ENCODE results near the gene PLXNA2.

- TF ChIP-seq, protein P1, sequence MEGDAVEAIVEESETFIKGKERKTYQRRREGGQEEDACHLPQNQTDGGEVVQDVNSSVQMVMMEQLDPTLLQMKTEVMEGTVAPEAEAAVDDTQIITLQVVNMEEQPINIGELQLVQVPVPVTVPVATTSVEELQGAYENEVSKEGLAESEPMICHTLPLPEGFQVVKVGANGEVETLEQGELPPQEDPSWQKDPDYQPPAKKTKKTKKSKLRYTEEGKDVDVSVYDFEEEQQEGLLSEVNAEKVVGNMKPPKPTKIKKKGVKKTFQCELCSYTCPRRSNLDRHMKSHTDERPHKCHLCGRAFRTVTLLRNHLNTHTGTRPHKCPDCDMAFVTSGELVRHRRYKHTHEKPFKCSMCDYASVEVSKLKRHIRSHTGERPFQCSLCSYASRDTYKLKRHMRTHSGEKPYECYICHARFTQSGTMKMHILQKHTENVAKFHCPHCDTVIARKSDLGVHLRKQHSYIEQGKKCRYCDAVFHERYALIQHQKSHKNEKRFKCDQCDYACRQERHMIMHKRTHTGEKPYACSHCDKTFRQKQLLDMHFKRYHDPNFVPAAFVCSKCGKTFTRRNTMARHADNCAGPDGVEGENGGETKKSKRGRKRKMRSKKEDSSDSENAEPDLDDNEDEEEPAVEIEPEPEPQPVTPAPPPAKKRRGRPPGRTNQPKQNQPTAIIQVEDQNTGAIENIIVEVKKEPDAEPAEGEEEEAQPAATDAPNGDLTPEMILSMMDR (IDR thresholded peaks at IDR 0.05) = no peak
- TF ChIP-seq EZH2 (IDR thresholded peaks at IDR 0.05; ENCODE audit: borderline replicate concordance, insufficient read depth, low read depth, low read length, poor library complexity, severe bottlenecking) = no peak
These were observed 210.9 kb downstream of the PLXNA2 start for GRCh38 chr1:208033236-208033635.
